AG10803 (cell line): ENCODE results near the gene GRB2.

Experiments
- DNase-seq: peaks from one replicate; pipeline ENCODE4 v3.0.0; 2010; ENCODE audit warnings: low read depth
- H3K4me3 ChIP-seq: 2 replicates; pipeline ENCODE4 v1.5.1; 2011; ENCODE audit warnings: mild to moderate bottlenecking, low read length, control low read depth
- CTCF ChIP-seq: conservative IDR thresholded peaks from 2 replicates; pipeline ENCODE4 v1.5.1; 2011; ENCODE audit warnings: mild to moderate bottlenecking, low read length, control low read depth, inconsistent platforms

Gene GRB2

GRCh38 chr17:75316253-75316652, 89.2 kb downstream of the GRB2 start:
- no peak overlapping the region for H3K4me3 ChIP-seq
- TF ChIP-seq CTCF: no peak
- no peak for DNase-seq

- H3K4me3 ChIP-seq: no peak overlapping the region
- TF ChIP-seq CTCF: no peak
- DNase-seq: peak; percentile 43
Measured at GRCh38 chr17:75315541-75316243, 89.8 kb downstream of the GRB2 start.

- no peak for TF ChIP-seq CTCF
- H3K4me3 ChIP-seq: no peak overlapping the region
- peak; percentile 53 for DNase-seq
Measured at GRCh38 chr17:75313941-75314551, 91.4 kb downstream of the GRB2 start.

- DNase-seq: no peak
- no peak for TF ChIP-seq CTCF
- no peak overlapping the region for H3K4me3 ChIP-seq
Measured at GRCh38 chr17:75308732-75309629, 96.5 kb downstream of the GRB2 start.

GRCh38 chr17:75307957-75308731, 97.3 kb downstream of the GRB2 start:
- no peak overlapping the region for H3K4me3 ChIP-seq
- DNase-seq: no peak
- TF ChIP-seq CTCF: no peak

GRCh38 chr17:75301502-75302206, 103.8 kb downstream of the GRB2 start:
- H3K4me3 ChIP-seq: no peak overlapping the region
- no peak for DNase-seq
- no peak for TF ChIP-seq CTCF
